Parathyroid adenoma (tissue), 2 donors: ENCODE results near the gene ITPK1.

Source experiments
- H2AFZ ChIP-seq: fragments of 300-600 bp; sonication (generic); one replicate; pipeline ENCODE4 v1.7.0; 2017; ENCODE audit warnings: antibody characterized with exemption, mild to moderate bottlenecking
- H3K27ac ChIP-seq: fragments of 300-600 bp; sonication (generic); one replicate; pipeline ENCODE4 v1.7.0; 2017
- H3K27me3 ChIP-seq: fragments of 300-600 bp; sonication (generic); one replicate; pipeline ENCODE4 v1.7.0; 2017; ENCODE audit warnings: low read length; ENCODE audit not compliant: control insufficient read depth, insufficient read depth
- H3K36me3 ChIP-seq: fragments of 300-600 bp; sonication (generic); one replicate; pipeline ENCODE4 v1.7.0; 2017; ENCODE audit warnings: low read length; ENCODE audit not compliant: control insufficient read depth, insufficient read depth
- H3K4me1 ChIP-seq: fragments of 300-600 bp; sonication (generic); one replicate; pipeline ENCODE4 v1.7.0; 2017; ENCODE audit warnings: control low read depth
- H3K4me2 ChIP-seq: fragments of 300-600 bp; sonication (generic); one replicate; pipeline ENCODE4 v1.7.0; 2017; ENCODE audit warnings: low read length
- H3K4me3 ChIP-seq: fragments of 300-600 bp; sonication (generic); one replicate; pipeline ENCODE4 v1.7.0; 2017; ENCODE audit warnings: low read depth, low read length
- H3K79me2 ChIP-seq: fragments of 300-600 bp; sonication (generic); one replicate; pipeline ENCODE4 v1.7.0; 2017; ENCODE audit warnings: control low read depth
- H3K9ac ChIP-seq: fragments of 300-600 bp; sonication (generic); one replicate; pipeline ENCODE4 v1.7.0; 2017; ENCODE audit warnings: mild to moderate bottlenecking
- H3K9me3 ChIP-seq: fragments of 300-600 bp; sonication (generic); one replicate; pipeline ENCODE4 v1.7.0; 2017; ENCODE audit warnings: low read length; ENCODE audit not compliant: control insufficient read depth
- CTCF ChIP-seq: fragments of 300-600 bp; sonication (generic); IDR thresholded peaks from one replicate; pipeline ENCODE4 v1.7.0; 2017; ENCODE audit warnings: antibody characterized with exemption, mild to moderate bottlenecking
- donor health status: primary hyperparathyroidism.

The ITPK1 gene

GRCh38 chr14:92944976-92945375 lies 170.7 kb downstream of the ITPK1 start:
- Histone ChIP-seq H3K4me3 (no peak overlapping the region), H3K79me2 (peaks cover 5% of the 10 kb centered on the region), H3K4me2 (no peak overlapping the region), H3K9ac (no peak overlapping the region), H3K27me3 (no peaks in the 10 kb centered on the region), H2AFZ (no peak overlapping the region), H3K36me3 (no peaks in the 10 kb centered on the region), H3K4me1 (no peaks in the 10 kb centered on the region), H3K27ac (no peak overlapping the region), H3K9me3 (no peaks in the 10 kb centered on the region)
- TF ChIP-seq CTCF, result no peak

GRCh38 chr14:92943855-92944570 lies 171.7 kb downstream of the ITPK1 start:
- Histone ChIP-seq H2AFZ (no peak overlapping the region), H3K27me3 (no peaks in the 10 kb centered on the region), H3K4me1 (no peaks in the 10 kb centered on the region), H3K4me2 (no peak overlapping the region), H3K9ac (no peak overlapping the region), H3K27ac (no peak overlapping the region), H3K79me2 (peaks cover 5% of the 10 kb centered on the region), H3K9me3 (no peaks in the 10 kb centered on the region), H3K4me3 (no peak overlapping the region), H3K36me3 (no peaks in the 10 kb centered on the region)
- no peak for TF ChIP-seq CTCF

GRCh38 chr14:92942976-92943710 lies 172.6 kb downstream of the ITPK1 start:
- Histone ChIP-seq H3K4me3 (no peak overlapping the region), H3K27me3 (no peaks in the 10 kb centered on the region), H3K27ac (no peak overlapping the region), H3K36me3 (no peaks in the 10 kb centered on the region), H3K79me2 (peaks cover 5% of the 10 kb centered on the region), H3K4me1 (peaks cover 2% of the 10 kb centered on the region), H3K4me2 (no peak overlapping the region), H2AFZ (no peak overlapping the region), H3K9me3 (no peaks in the 10 kb centered on the region), H3K9ac (no peak overlapping the region)
- TF ChIP-seq CTCF, result no peak

GRCh38 chr14:92942576-92942975 lies 173.1 kb downstream of the ITPK1 start:
- no peak overlapping the region for H3K4me2 ChIP-seq
- H3K27ac ChIP-seq, result no peak overlapping the region
- no peak overlapping the region for H2AFZ ChIP-seq
- H3K27me3 ChIP-seq, result no peaks in the 10 kb centered on the region
- peaks cover 5% of the 10 kb centered on the region for H3K79me2 ChIP-seq
- no peak for TF ChIP-seq CTCF
- no peak overlapping the region for H3K9ac ChIP-seq
- no peaks in the 10 kb centered on the region for H3K9me3 ChIP-seq
- peaks cover 8% of the 10 kb centered on the region for H3K4me1 ChIP-seq
- H3K4me3 ChIP-seq, result no peak overlapping the region
- H3K36me3 ChIP-seq, result no peaks in the 10 kb centered on the region
